Right lobe of liver (tissue), 4 donors: ENCODE results near the gene BACH2.

Experiments used
- POLR2A ChIP-seq: fragments of 450-650 bp; IDR thresholded peaks from one replicate; pipeline ENCODE4 v1.6.1; 2017; ENCODE audit warnings: antibody characterized with exemption, mild to moderate bottlenecking
- TF ChIP-seq, protein P1 (sequence below), 4 donors: fragments of 200-600 bp in 3 of 4; fragments of 450-650 bp in 1 of 4; IDR thresholded peaks; one replicate each; pipeline versions ENCODE4 v1.5.1 to v1.8.0; 2016 to 2022; ENCODE audit warnings: antibody characterized with exemption in 4 of 4, mild to moderate bottlenecking in 2 of 4
- donor health status: DM: no; HTN: no; CAD: no.
- donor health status: DM: no; HTN: no; CAD: no.
- donor health status: DM: no; HTN: yes; CAD: no.

DNA sequence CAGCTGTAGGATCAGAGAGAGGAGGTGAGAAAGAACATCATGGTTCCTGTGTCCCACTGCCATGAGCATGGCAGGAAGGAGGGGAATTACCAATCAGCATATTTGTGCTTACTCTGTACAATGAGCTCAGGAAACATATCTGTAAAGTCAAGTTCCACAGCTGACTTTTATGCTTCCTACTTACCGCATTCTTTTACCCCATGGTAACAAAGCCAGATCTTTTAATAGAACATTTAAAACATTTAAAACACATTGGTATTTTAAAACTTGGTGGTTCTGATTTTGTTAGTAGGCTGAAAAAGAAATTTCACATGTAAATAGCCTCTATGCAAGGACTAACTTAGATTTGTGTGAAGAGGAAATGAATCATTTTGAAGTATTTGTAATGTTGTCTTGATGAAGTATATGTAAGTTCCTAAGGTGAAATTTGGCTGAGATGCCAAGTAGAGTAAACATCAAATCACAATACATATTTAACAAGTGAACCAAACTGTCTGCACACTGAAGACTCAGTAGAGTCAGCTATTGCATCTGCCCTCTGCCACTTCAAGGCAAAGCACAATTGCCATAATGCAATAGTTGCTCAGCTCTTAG is 287.6 kb downstream of the BACH2 start:
- no peak for TF ChIP-seq POLR2A
- TF ChIP-seq, protein P1, sequence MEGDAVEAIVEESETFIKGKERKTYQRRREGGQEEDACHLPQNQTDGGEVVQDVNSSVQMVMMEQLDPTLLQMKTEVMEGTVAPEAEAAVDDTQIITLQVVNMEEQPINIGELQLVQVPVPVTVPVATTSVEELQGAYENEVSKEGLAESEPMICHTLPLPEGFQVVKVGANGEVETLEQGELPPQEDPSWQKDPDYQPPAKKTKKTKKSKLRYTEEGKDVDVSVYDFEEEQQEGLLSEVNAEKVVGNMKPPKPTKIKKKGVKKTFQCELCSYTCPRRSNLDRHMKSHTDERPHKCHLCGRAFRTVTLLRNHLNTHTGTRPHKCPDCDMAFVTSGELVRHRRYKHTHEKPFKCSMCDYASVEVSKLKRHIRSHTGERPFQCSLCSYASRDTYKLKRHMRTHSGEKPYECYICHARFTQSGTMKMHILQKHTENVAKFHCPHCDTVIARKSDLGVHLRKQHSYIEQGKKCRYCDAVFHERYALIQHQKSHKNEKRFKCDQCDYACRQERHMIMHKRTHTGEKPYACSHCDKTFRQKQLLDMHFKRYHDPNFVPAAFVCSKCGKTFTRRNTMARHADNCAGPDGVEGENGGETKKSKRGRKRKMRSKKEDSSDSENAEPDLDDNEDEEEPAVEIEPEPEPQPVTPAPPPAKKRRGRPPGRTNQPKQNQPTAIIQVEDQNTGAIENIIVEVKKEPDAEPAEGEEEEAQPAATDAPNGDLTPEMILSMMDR (IDR thresholded peaks at IDR 0.05): no peak
